Pancreas (tissue), 10 donors: ENCODE data around the gene B4GALT2. TPM values are rescaled to one million over a fixed set of nuclear protein-coding genes. Genes with fewer than 3 reads are reported as not detected.

Experiments used
- ATAC-seq, 4 donors: fragments of 200-7000 bp; cut with Tn5 transposase; one replicate each; pipeline versions ENCODE4 v1.8.0 to v1.9.1; 2020; ENCODE audit warnings: mild to moderate bottlenecking in 4 of 4, moderate library complexity in 4 of 4
- DNase-seq, 6 donors: peaks; one replicate each; pipeline ENCODE4 v3.0.0-alpha.2; 2020
- FAIRE-seq: peaks from 2 replicates; lab custom pipeline; 2012; peaks lifted over from hg19 to GRCh38; lab: Jason Lieb, UNC
- H3K27ac ChIP-seq, 4 donors: fragments of 200-600 bp; sonication (generic); 1 replicate in 3 of 4; 2 replicates in 1 of 4; pipeline versions ENCODE4 v1.5.0 to v1.8.0; 2020
- H3K27me3 ChIP-seq, 4 donors: fragments of 200-600 bp; one replicate each; pipeline ENCODE4 v1.8.0; 2021
- H3K36me3 ChIP-seq, 3 donors: fragments of 200-600 bp; sonication (generic) in 1 of 3; one replicate each; pipeline versions ENCODE4 v1.5.0 to v1.8.0; 2020 to 2021
- H3K4me1 ChIP-seq, 3 donors: fragments of 200-600 bp; one replicate each; pipeline ENCODE4 v1.8.0; 2021
- H3K4me3 ChIP-seq, 4 donors: fragments of 200-600 bp; sonication (generic) in 2 of 4; one replicate each; pipeline versions ENCODE4 v1.5.0 to v1.8.0; 2020 to 2021
- H3K9me3 ChIP-seq, 4 donors: fragments of 200-600 bp; one replicate each; pipeline ENCODE4 v1.8.0; 2021
- WGBS, 2 donors: extraction: QIAGEN DNeasy Blood & Tissue Kit; methylation state at CpG; one replicate each; pipeline ENCODE4 v1.1.7; 2013; 5-methylcytosine and 5-hydroxymethylcytosine counted together
- intact Hi-C, 3 donors: fragments of 100-400 bp; cut with DNase I; formaldehyde crosslinking; loops; one replicate each; pipeline versions ENCODE4 v1.11.1 to v1.14.2; 2022
- polyA plus RNA-seq, 2 donors: library from polyadenylated mRNA; stranded (reverse); fragments of 200-250 nt; gene quantifications; one replicate each; pipeline ENCODE4 v1.2.3, GENCODE V29; 2013
- total RNA-seq, 6 donors: library from RNA; stranded (reverse); fragmentation: NEBNext Ultra II Directional in 4 of 6; extraction: Animal tissue kit (Norgen Biotek cat#: 25700) in 4 of 6; gene quantifications; one replicate each; pipeline versions ENCODE4 v1.2.1 to v1.2.4, GENCODE V29; 2021 to 2023
- TF ChIP-seq, protein P1 (sequence below), 4 donors: fragments of 200-600 bp; sonication (generic) in 3 of 4; IDR thresholded peaks; one replicate each; pipeline versions ENCODE4 v1.5.0 to v1.8.0; 2021; ENCODE audit warnings: antibody characterized with exemption in 4 of 4
- donor health status: healthy with polysubstance abuse.
- donor health status: DM: no; HTN: no; CAD: no; lungs with moderate emphysema.
- donor health status: DM: no; HTN: no; CAD: no.
- donor health status: control.
- donor health status: control.
- donor health status: Bipolar disorder and iron deficiency.
- donor health status: DM: yes; HTN: yes; CAD: no.
- donor health status: DM: no; HTN: no; CAD: no.
- donor health status: DM: no; HTN: no; CAD: no.
- donor health status: DM: yes; HTN: yes; CAD: no.

Gene B4GALT2
- total and polyA plus RNA-seq, 8 donors = 16.7 to 36.7 (median 27.6) TPM

DNA sequence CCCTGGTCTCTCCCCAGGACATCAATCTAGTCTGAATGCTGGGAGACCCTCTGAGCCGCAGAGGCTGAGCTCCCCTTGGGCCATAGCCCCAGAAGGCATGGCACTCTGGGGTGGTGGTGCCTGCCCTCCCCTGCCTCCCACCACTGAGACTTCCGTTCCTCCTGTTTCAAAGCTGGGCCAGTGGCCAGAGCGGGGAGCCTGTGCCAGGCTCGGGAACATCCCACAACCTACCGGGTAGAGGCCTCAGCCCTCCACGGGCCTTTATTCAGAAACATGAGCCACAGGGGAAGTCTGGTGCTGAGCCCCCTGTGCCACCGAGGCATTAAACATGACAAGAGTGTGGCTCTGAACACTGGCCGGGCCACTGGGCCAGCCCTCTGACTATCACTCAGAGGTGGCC lies 20.4 kb downstream of the B4GALT2 start:
- Histone ChIP-seq H3K27ac (no peak overlapping the region), H3K36me3 (no peaks in the 10 kb centered on the region), H3K4me3 (no peak overlapping the region), H3K4me1 (no peaks in the 10 kb centered on the region), H3K9me3 (no peaks in the 10 kb centered on the region), H3K27me3 (no peaks in the 10 kb centered on the region)
- ATAC-seq (no peak), FAIRE-seq (no peak), DNase-seq (no peak)
- TF ChIP-seq, protein P1, sequence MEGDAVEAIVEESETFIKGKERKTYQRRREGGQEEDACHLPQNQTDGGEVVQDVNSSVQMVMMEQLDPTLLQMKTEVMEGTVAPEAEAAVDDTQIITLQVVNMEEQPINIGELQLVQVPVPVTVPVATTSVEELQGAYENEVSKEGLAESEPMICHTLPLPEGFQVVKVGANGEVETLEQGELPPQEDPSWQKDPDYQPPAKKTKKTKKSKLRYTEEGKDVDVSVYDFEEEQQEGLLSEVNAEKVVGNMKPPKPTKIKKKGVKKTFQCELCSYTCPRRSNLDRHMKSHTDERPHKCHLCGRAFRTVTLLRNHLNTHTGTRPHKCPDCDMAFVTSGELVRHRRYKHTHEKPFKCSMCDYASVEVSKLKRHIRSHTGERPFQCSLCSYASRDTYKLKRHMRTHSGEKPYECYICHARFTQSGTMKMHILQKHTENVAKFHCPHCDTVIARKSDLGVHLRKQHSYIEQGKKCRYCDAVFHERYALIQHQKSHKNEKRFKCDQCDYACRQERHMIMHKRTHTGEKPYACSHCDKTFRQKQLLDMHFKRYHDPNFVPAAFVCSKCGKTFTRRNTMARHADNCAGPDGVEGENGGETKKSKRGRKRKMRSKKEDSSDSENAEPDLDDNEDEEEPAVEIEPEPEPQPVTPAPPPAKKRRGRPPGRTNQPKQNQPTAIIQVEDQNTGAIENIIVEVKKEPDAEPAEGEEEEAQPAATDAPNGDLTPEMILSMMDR (IDR thresholded peaks at IDR 0.05) = no peak
- WGBS, 2 donors = 88 to 92% methylated on average over 8 of the region's 8 CpGs
- intact Hi-C loops = no loop called here

- no peak overlapping the region for H3K4me3 ChIP-seq
- TF ChIP-seq, protein P1 (IDR thresholded peaks at IDR 0.05) = no peak
- DNase-seq (no peak), FAIRE-seq (no peak), ATAC-seq (no peak)
- no peak overlapping the region for H3K27ac ChIP-seq
- intact Hi-C loops = loop anchor here in 1 of 3 donors (5.0 kb wide), 1 partner anchor 37 kb away; no protein-coding TSS in a partner anchor
- 69 to 80% methylated on average over 8 of the region's 8 CpGs for WGBS, 2 donors
- no peaks in the 10 kb centered on the region for H3K36me3 ChIP-seq
- no peaks in the 10 kb centered on the region for H3K27me3 ChIP-seq
- H3K9me3 ChIP-seq = no peaks in the 10 kb centered on the region
- H3K4me1 ChIP-seq = no peaks in the 10 kb centered on the region
Measured at GRCh38 chr1:44000122-44000665, 21.2 kb downstream of the B4GALT2 start.

GRCh38 chr1:44002165-44002564 lies 23.2 kb downstream of the B4GALT2 start:
- H3K27ac ChIP-seq = no peak overlapping the region
- ATAC-seq = no peak
- no peaks in the 10 kb centered on the region for H3K36me3 ChIP-seq
- H3K4me1 ChIP-seq = no peaks in the 10 kb centered on the region
- H3K4me3 ChIP-seq = no peak overlapping the region
- intact Hi-C loops = loop anchor here in 1 of 3 donors (5.0 kb wide), 1 partner anchor 35 kb away; no protein-coding TSS in a partner anchor
- H3K27me3 ChIP-seq = no peaks in the 10 kb centered on the region
- no peak for FAIRE-seq
- DNase-seq = no peak
- 80 to 82% methylated on average over 8 of the region's 8 CpGs for WGBS, 2 donors
- no peaks in the 10 kb centered on the region for H3K9me3 ChIP-seq
- TF ChIP-seq, protein P1 (IDR thresholded peaks at IDR 0.05) = no peak

DNA sequence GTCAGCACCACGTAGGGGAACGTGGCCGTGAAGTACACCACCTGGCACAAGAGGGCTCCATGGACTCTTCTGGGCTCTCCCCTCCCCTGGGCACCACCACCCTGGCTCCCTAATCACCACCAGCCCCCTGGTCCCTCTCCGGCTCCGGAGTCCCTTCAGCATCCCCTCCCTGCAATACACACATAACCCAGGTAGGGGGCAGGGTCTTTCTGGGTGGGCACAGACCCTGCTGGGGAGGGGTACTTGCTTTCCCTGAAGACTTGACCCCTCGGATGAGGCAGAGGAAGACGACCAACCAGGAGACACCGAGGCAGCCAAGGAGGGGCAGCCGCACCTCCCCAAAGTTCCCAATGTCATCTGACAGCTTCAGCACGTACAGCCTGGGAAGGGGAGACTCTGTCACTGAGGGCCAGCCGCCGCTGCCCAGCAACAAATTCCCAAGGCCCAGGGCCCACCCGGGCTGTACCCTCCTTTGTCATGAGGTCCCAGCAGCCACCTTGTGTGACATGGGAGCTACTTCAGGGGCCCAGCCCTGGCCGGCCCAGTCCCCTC lies 23.7 kb downstream of the B4GALT2 start:
- Histone ChIP-seq H3K9me3 (no peaks in the 10 kb centered on the region), H3K4me1 (no peaks in the 10 kb centered on the region), H3K27me3 (no peaks in the 10 kb centered on the region), H3K27ac (no peak overlapping the region), H3K36me3 (no peaks in the 10 kb centered on the region), H3K4me3 (no peak overlapping the region)
- DNase-seq (no peak), ATAC-seq (no peak), FAIRE-seq (no peak)
- 85 to 86% methylated on average over 13 to 14 of the region's 14 CpGs for WGBS, 2 donors
- TF ChIP-seq, protein P1 (IDR thresholded peaks at IDR 0.05) = no peak
- intact Hi-C loops = loop anchor here in 1 of 3 donors (5.0 kb wide), 1 partner anchor 35 kb away; no protein-coding TSS in a partner anchor

DNA sequence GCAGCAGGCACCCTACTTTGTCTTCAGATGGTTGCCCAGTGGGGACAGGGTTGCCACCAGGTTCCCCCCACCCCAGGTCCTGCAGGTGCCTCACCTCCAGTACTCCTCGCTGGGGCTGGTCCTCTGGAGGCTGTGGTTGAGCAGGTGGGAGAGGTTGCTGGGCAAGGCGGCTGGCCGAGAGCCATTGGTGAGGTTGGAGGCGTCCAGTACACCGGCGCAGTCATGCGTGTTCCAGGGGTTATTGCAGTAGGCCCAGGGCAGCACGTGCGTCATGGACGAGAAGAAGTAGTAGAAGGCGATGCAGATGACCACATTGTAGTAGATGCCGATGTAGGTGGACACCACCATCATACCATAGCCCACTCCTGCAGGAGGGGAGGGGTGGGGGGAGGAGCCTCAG lies 29.2 kb downstream of the B4GALT2 start:
- Histone ChIP-seq H3K36me3 (no peaks in the 10 kb centered on the region), H3K27me3 (no peaks in the 10 kb centered on the region), H3K27ac (no peak overlapping the region), H3K9me3 (no peaks in the 10 kb centered on the region), H3K4me3 (no peak overlapping the region), H3K4me1 (no peaks in the 10 kb centered on the region)
- intact Hi-C loops = no loop called here
- no peak for ATAC-seq
- TF ChIP-seq, protein P1 (IDR thresholded peaks at IDR 0.05) = no peak
- WGBS, 2 donors = 93% methylated on average over 12 of the region's 12 CpGs
- DNase-seq = no peak
- FAIRE-seq = no peak
